Colonic mucosa (tissue), 4 donors: Measurements from ENCODE around the gene B4GAT1. TPM values are rescaled to one million over a fixed set of nuclear protein-coding genes. Genes with fewer than 3 reads are reported as not detected.

Source experiments
- DNase-seq: peaks from one replicate; pipeline ENCODE4 v3.0.0-alpha.2; 2020
- H3K27ac ChIP-seq: fragments of 200-600 bp; one replicate; pipeline ENCODE4 v1.8.0; 2021
- H3K27me3 ChIP-seq: fragments of 200-600 bp; one replicate; pipeline ENCODE4 v1.8.0; 2021
- H3K36me3 ChIP-seq: fragments of 200-600 bp; one replicate; pipeline ENCODE4 v1.8.0; 2021
- H3K4me1 ChIP-seq: fragments of 200-600 bp; one replicate; pipeline ENCODE4 v1.8.0; 2021; ENCODE audit warnings: mild to moderate bottlenecking
- H3K4me3 ChIP-seq: fragments of 200-600 bp; one replicate; pipeline ENCODE4 v1.8.0; 2021
- H3K9ac ChIP-seq, 2 donors: one replicate each; pipeline ENCODE4 v1.7.0; 2013; ENCODE audit warnings: control low read depth in 2 of 2, low read depth in 2 of 2, low read length in 2 of 2
- H3K9me3 ChIP-seq: fragments of 200-600 bp; one replicate; pipeline ENCODE4 v1.8.0; 2021
- intact Hi-C: fragments of 100-400 bp; cut with DNase I; formaldehyde crosslinking; loops from one replicate; pipeline ENCODE4 v1.14.1; 2022
- total RNA-seq, 2 donors: library from RNA; stranded (reverse); fragmentation: NEBNext Ultra II Directional in 1 of 2; extraction: Animal tissue kit (Norgen Biotek cat#: 25700) in 1 of 2; gene quantifications; one replicate each; pipeline ENCODE4 v1.2.1, GENCODE V29; 2021
- TF ChIP-seq, protein P1 (sequence below): fragments of 200-600 bp; IDR thresholded peaks from one replicate; pipeline ENCODE4 v1.8.0; 2022; ENCODE audit warnings: antibody characterized with exemption, mild to moderate bottlenecking
- donor health status: healthy.
- donor health status: DM: no; HTN: no; CAD: no.
- donor health status: DM: no; HTN: no; CAD: no.

The B4GAT1 gene
- total RNA-seq, 2 donors from 2014 or later: 14.2 to 20.2 TPM

DNA sequence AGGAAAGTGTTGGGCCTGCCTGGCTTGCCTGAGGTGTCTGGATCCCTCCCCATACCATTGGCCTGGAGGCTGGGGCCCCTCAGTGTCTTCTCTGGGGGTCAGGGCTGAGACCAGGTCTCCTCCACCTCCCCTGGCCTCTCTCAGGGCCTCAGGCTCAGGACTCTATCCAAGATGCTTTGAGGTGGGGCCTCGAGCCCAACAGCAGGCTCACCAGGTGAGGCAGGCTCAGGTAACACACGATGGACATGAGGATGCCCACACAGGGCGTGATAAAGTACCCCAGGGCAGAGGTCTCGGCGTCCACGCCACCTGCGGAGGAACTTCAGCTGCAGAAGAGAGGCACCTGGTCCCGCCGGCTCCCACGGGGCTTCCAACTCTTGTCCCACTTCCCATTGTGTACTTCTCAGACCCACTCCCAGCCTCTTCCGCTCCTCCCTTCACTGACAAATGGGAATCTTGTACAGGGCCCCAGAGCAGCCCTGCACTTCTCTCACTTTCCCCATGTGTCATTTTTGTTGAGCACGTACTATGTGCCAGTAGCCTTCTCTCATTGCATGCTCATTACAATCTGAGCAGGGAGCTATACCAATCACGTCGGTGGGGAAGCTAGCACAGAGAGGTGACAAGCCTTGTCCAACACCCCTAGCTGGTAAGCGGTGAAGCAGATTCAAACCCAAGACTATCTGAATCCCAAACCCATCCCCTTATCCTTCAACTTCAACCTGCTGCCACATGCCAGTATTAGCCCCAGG, 20.3 kb upstream of the B4GAT1 start:
- H3K9me3 ChIP-seq: no peaks in the 10 kb centered on the region
- H3K4me3 ChIP-seq: no peak overlapping the region
- H3K27me3 ChIP-seq: no peaks in the 10 kb centered on the region
- DNase-seq: no peak
- H3K36me3 ChIP-seq: no peaks in the 10 kb centered on the region
- H3K4me1 ChIP-seq: no peaks in the 10 kb centered on the region
- H3K9ac ChIP-seq: no peak overlapping the region
- no peak overlapping the region for H3K27ac ChIP-seq
- TF ChIP-seq, protein P1, sequence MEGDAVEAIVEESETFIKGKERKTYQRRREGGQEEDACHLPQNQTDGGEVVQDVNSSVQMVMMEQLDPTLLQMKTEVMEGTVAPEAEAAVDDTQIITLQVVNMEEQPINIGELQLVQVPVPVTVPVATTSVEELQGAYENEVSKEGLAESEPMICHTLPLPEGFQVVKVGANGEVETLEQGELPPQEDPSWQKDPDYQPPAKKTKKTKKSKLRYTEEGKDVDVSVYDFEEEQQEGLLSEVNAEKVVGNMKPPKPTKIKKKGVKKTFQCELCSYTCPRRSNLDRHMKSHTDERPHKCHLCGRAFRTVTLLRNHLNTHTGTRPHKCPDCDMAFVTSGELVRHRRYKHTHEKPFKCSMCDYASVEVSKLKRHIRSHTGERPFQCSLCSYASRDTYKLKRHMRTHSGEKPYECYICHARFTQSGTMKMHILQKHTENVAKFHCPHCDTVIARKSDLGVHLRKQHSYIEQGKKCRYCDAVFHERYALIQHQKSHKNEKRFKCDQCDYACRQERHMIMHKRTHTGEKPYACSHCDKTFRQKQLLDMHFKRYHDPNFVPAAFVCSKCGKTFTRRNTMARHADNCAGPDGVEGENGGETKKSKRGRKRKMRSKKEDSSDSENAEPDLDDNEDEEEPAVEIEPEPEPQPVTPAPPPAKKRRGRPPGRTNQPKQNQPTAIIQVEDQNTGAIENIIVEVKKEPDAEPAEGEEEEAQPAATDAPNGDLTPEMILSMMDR: no peak
- intact Hi-C loops: no loop called here

DNA sequence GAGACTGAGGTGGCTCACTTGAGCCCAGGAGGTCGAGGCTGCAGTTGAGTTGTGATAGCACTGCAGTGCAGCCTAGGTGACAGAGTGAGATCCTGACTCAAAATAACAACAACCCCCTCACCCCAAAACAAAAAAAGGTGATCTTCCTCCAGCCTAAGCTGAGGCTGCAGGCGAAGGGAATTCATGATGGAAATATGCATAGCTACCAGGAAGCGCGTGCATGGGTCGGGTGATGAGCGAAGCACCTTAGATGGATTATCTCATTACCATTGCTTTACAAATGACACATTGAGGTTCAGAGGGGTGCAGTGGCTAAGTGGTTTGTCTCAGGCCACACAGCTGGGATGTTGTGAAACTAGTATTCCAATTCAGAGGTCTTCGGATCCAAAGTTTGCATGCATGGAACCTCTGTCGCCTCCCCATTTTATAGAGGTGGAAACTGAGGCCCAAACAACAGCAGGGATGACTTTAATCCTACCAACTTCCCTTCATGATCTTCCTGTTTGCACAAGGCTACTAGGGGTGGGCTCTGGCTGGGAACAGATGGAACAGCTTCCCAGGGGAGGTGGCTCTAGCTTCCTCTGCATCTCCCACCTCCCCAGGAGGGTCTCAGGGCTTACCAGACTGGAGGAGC, 19.5 kb upstream of the B4GAT1 start:
- no peaks in the 10 kb centered on the region for H3K36me3 ChIP-seq
- intact Hi-C loops: no loop called here
- no peak overlapping the region for H3K4me3 ChIP-seq
- no peaks in the 10 kb centered on the region for H3K9me3 ChIP-seq
- H3K4me1 ChIP-seq: no peaks in the 10 kb centered on the region
- H3K9ac ChIP-seq: peak overlapping the region in 1 of 2 donors; percentile 30
- H3K27ac ChIP-seq: no peak overlapping the region
- H3K27me3 ChIP-seq: no peaks in the 10 kb centered on the region
- no peak for DNase-seq
- TF ChIP-seq, protein P1: no peak

DNA sequence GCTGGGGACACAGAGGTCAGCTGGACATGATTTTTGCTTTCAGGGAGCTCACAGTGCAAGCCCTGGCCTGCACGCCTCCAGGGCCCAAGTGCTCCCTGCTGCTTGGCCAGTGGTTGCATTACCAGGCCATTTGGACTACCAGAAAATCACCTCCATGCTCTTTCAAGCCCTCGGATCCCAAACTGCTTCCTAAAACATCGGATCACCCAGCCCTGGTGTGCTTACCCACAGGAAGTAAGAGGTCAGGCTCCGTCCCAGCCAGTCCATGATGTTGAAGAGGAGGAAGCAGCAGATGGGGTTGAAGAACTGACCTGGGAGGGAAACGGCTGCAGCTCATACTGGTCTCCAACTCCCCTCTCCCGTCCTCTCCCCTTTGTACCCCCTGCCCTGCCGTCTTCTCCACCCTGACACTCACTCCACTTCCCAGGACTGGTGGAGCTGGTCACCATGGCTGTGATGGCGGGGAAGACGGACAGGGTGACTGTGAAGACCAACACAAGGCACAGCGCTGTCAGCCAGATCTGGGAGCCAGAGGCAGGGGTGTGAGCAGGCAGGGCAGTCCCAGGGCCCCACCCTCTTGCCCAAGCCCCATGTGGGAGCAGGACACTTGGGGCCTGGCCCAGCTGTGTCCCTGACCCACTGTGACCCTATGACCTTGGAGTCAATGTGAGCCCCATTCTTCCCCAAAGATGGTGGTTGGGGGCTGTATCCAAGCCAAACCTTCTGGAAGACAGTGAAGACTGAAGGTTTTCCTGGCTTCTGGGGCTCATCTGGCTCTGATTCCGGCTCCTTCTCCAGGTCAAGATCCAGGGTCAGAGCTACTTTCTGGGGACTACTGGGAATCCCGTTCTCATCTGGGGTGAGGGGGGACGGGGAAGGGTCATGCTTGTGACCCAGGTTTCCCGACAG, 18.5 kb upstream of the B4GAT1 start:
- no peak for DNase-seq
- H3K9me3 ChIP-seq: no peaks in the 10 kb centered on the region
- H3K27me3 ChIP-seq: no peaks in the 10 kb centered on the region
- no peaks in the 10 kb centered on the region for H3K4me1 ChIP-seq
- TF ChIP-seq, protein P1: no peak
- intact Hi-C loops: no loop called here
- no peak overlapping the region for H3K27ac ChIP-seq
- H3K4me3 ChIP-seq: no peak overlapping the region
- H3K36me3 ChIP-seq: no peaks in the 10 kb centered on the region
- H3K9ac ChIP-seq: no peak overlapping the region

DNA sequence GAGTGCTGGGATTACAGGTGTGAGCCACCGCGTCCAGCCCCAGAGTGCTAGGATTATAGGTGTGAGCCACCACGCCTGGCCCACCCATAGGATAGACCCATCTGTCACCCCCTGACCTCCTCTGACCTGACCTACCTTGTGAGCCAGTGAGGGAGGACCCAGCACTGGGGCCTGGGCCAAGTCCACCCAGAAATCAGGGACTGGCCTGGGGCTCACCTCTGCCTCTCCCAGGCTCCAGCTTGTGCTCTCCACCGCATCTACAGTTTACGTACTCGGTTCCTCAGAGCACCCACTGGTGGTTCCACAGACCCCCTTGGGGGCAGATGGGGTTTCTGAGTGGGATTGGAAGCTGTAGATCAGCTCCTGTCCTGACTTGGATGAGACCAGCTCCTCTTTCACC, 17.7 kb upstream of the B4GAT1 start:
- Histone ChIP-seq H3K4me1 (no peaks in the 10 kb centered on the region), H3K4me3 (no peak overlapping the region), H3K9me3 (no peaks in the 10 kb centered on the region), H3K27me3 (no peaks in the 10 kb centered on the region), H3K36me3 (no peaks in the 10 kb centered on the region), H3K9ac (no peak overlapping the region), H3K27ac (no peak overlapping the region)
- DNase-seq: no peak
- TF ChIP-seq, protein P1: no peak
- intact Hi-C loops: no loop called here

DNA sequence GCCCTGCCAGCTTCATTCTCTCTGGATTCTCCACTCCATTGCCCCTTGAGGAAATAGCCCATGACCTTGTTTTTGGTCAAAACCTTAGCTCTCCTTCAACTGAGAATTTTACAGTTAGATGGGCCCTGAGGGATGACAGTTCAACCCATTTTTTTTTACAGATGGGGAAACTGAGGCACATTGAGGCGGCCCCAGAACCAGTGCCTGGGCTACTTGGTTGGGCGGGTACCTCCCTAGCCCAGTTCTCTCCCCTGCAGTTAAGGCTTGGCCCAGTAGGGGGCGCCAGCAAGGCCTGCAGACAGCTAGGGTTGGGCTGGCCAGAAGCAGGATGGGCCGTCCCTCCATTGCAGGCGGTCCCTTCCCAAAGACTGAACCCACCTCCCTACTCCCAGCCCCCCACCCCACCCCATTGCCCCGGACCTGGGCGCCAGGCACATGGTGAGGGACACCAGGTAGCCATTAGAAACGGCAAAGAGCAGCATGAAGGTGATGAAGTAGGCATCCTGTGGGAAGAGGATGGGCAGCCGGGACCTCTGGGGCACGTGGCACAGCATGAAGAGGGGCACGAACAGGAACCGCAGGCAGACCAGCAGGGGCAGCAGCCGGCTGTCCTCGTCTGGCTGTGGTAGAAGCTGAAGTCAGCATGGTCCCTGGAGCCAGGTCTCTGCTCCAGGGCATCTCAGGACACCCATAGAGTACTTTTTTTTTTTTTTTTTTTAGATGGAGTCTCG, 16.5 kb upstream of the B4GAT1 start:
- Histone ChIP-seq H3K27ac (no peak overlapping the region), H3K4me1 (no peaks in the 10 kb centered on the region), H3K27me3 (no peaks in the 10 kb centered on the region), H3K4me3 (no peak overlapping the region), H3K36me3 (no peaks in the 10 kb centered on the region), H3K9ac (no peak overlapping the region), H3K9me3 (no peaks in the 10 kb centered on the region)
- TF ChIP-seq, protein P1: peak; percentile 63
- intact Hi-C loops: no loop called here
- DNase-seq: peak; percentile 80
